ENCODE measurements around the gene UPK1B. TPM values are rescaled to one million over a fixed set of nuclear protein-coding genes. Genes with fewer than 3 reads are reported as not detected.

The UPK1B gene
- total RNA-seq, 1 donor from 2014 or later, result 0.11 TPM

DNA sequence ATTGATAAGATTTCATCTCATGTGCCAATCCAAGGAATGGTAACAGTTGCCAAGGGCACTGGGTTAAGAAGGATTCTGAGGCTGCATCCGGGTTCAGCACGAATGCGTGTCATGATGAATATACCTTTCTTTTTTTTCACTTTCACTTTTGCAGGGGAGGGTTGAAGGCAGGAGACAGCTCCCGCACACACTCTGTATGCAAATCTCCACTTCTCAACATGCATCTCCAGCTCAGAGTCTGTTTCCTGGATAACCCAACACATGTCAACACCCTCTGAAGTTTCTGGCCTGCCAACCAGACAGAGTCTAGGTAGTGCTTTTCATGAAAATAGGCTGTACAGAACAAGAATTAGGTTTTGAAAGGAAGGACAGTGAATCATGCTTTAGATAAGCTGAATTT is 45.7 kb downstream of the UPK1B start:
- intact Hi-C loops (cut with DNase I), result no loop called here
- ATAC-seq (no peak), DNase-seq (ENCODE audit: missing footprints) (no peak)

DNA sequence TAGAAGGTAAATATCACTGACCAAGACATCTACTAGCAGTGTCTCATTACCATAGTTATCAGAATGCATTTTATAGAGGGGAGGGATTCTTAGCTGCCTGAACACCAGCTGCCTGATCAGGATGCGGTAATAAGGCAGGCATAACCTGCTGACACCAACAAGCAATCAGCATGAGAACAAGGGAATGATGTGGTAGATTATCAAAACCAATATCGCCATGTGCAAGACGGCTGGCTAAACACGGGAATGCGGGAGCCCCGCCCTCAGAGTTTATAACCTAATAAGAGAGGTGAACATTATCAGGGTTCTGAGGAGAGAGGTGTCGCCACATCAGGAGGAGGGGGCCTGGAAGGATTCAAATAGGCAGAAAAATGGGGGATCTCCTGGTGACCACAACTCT is 46.8 kb downstream of the UPK1B start:
- ATAC-seq, result no peak

DNA sequence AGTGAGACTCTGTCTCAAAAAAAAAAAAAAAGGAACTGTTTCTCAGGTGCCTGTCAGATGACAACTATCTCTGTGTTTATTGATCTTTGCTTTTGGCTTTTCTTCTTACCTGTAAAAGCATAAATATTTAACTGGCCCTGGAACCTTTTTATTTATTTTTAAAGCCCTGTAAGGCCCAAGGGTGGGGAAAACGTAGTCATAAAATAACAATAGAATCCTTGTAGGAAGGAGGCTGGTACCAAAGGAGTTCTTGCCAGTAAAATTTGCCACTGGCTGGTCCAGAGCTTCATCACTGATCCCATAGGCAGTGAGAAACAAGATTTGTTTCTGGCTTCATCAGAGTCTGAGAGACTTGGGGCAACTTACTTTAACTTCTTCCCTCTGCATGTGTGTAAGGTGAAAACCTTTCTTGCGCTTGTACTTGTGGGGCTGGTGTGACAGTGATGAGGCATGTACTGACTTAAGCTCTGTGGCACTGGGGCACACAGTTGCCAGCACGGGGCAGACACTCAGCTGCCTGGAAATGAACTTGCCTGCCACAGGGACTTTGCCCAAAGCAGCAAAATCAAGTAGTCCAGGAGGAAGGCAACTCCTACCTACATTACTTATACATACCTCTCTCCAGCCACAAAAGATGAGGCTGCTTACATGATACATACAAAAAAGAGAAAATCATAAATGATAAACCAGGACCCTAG is 47.7 kb downstream of the UPK1B start:
- no peak for DNase-seq (ENCODE audit: missing footprints)
- ATAC-seq, result no peak
- intact Hi-C loops (cut with DNase I), result no loop called here

More for the DNA sequence above, 46.8 kb downstream of the UPK1B start:
- intact Hi-C loops (cut with DNase I), result no loop called here
- no peak for DNase-seq (ENCODE audit: missing footprints)

DNA sequence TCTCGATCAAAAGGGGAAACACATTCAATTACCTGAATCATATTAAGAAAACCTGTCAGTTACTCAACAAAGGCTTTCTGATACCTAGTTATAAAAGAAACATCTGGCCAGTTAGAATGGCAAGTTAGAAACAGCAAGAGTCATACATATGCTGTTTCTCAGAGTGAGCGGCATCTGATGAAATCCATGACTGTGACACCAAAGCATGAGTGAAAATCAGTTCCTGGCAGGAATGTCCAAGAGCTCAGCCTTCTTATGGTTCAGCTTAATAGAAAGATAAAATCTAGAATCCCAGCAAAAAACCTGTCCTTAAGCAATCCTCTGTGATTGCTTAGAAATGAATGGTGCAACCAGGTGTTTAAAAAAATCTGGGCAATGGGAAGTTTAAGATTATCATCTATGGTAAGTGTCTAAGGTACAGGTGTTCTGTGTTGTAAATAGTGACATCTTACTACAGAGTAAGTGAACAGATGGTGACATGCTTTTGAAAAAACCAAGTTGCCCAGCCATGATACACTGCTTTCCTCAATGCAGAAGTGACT is 48.5 kb downstream of the UPK1B start:
- ATAC-seq, result no peak
- no peak for DNase-seq (ENCODE audit: missing footprints)
- intact Hi-C loops (cut with DNase I), result no loop called here

DNA sequence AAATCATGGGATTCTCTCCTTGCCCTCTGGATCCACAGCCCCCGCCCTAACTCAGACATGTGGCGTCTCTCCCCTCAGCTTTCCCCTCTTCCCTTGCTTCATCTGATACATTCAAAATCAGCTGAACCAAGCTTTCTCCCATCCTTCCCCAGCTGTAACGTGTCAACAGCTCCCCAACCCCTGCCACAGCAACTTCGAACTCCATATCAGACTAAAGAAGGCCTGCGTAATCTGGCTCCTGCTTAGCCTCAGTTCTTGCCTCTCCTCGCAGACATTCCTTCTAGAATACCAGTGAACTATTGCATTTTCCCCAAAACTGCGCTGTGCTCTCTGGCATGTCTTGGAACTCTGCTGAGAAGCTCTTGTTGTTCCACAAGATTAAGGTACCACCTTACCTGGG is 49.0 kb downstream of the UPK1B start:
- no peak for DNase-seq (ENCODE audit: missing footprints)
- no peak for ATAC-seq
- intact Hi-C loops (cut with DNase I), result no loop called here

DNA sequence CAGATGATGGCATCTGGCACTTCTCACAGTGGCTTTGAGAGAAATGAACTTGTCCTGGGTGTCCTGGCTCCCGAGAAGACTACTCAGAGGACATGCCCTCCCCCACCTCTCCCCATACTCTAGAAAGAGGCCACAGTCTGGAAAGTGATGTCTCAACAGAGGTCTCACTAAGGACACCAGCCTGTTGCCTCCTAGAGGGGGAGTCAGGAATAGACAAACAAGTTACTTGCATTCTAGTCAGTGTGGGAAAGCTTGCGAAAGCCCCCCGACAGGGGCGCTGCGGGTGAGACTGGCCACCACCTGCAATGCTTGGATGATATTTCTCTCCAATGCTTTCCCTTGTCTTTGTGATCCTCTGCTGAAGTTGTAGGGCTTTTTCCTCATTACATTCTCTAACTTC is 50.1 kb downstream of the UPK1B start:
- ATAC-seq, result no peak
- DNase-seq (ENCODE audit: missing footprints), result no peak
- intact Hi-C loops (cut with DNase I), result no loop called here

DNA sequence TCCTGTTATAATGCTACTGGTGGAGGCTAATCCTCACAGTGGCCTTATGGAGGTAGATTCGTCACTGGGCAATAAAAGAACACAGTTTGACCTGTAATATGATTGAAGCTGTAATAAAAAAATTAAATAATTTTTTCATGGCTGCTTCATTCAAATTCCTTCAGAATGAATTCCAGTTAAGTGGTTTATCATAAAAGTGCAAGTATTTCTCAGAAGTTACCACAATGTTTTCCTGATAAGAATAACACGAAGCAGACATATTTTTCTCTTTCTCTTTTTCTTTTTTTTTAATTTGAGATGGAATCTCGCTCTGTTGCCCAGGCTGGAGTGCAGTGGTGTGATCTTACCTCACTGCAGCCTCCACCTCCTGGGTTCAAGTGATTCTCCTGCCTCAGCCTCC is 51.7 kb downstream of the UPK1B start:
- ATAC-seq (no peak), DNase-seq (ENCODE audit: missing footprints) (no peak)
- intact Hi-C loops (cut with DNase I), result no loop called here

DNA sequence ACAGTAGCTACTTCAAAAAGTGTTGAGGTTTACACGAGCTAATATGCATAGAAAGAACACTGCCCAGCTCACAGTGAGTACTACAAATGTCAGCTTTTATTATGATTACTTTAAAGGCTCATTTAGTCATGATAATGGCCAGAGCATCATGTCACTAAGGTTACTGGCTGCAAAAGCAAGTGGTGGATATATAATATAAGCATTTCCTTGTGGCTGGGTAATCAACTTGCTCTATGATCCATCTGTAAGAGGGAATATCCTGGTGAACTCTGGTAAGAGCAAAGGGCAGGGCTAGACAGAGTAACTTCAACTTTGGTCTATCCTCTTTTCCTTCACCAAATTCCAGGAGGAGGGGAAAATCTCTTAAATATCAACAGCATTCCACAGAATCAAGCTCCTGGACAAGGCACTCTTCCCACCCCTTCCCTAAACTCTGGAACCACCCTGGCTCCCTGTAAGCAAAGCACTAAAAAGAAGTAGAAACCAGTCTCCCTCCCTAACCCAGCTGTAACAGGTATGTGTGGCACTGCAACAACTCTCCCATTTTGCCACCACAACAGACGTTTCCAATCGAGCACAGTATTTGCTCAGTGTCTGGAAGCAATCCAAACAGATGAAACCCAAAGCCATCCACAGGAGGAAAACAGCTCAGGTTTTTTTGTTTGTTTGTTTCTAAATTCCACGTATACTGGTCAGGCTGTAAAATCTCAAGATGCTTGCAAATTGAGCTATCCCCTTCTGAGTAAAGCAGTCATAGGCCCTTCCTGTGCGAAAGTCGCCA is 53.9 kb downstream of the UPK1B start:
- ATAC-seq, result no peak
- DNase-seq (ENCODE audit: missing footprints), result no peak
- intact Hi-C loops (cut with DNase I), result no loop called here

DNA sequence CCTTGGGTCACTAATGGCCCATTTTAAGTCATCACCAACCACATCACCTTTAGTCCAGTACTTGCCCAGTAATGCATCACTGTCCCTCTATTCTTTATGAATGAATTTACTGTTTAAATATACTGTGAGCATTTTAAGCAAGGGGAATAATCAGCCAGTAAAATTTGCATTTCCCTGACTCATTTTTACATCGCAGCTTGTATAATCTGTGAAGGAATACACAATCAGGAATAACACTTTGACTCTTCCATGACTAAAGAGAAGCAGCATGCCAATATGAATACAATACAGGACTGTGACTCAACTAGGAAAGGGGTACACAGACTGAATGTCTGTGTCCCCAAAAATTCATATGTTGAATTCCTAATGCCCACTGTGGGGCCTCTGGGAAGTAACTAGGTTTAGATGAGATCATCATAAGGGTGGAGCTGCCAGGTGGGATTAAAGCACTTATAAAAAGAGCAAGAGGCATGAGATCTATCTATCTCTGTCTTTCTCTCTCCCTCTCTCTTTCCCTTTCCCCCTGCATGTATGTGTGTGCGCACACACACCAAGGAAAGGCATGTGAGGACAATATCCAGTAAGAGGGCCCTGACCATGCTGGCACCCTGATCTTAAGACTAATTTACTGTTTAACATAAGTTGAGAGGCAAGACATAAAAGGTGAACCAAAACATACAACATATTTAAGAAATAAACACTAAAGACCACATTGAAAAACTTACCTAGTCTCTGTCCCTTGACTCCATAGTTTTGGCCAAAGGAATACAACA is 55.2 kb downstream of the UPK1B start:
- intact Hi-C loops (cut with DNase I), result no loop called here
- DNase-seq (ENCODE audit: missing footprints) (no peak), ATAC-seq (no peak)

DNA sequence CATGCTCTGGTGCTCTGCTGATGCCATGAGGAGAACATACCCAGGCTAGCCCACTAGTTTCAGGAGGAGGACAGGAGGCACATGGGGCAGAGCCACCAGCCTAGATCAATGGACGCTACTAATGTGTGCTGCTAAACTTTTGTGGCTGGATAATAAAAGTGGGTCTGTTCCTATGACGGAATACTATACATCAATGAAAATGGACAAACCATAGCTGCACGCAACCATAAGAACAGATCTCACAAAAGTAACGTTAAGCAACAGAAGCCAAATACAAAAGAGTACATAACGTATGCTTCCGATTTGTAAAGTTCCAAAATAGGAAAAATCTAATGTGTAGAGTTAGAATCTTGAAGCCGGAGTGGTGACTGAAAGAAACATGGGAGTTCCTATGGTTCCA is 55.8 kb downstream of the UPK1B start:
- intact Hi-C loops (cut with DNase I), result no loop called here
- no peak for DNase-seq (ENCODE audit: missing footprints)
- ATAC-seq, result no peak

DNA sequence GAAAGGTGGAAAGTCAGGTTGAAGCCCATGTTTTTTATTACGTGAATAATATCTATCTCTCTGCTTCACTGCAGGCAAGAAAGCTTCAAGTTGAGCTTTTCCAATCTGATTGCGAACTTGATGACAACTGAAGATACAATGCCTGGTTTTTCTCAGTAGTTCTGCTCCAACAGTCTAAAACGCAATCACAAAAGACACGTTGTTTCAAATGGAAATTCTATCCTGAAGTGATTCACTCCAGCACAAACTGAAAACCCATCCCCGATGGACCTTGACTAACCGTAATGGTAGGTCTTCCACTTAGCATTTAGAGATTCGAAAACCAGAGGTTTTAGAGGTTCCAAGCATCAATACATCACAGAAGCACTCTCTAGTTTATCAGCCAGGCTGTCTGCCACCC is 56.7 kb downstream of the UPK1B start:
- DNase-seq (ENCODE audit: missing footprints), result no peak

DNA sequence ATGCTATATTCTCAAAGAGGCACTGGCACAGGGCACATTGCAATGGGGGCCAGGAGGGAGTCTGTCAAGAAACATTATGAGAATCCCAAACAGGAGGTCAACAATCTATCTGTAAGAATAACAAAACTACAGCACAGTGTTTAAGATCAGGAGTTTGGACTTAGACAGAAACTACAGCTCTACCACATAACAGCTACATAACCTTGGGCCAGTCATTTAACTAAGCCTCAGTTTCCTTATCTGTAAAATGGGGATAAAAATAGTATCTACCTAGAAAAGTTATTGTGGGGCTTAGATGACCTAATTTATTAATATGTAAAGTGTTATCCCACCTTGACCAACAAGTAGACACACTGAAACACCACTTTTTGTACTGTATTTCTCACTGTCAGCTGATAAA is 57.3 kb downstream of the UPK1B start:
- no peak for ATAC-seq
- intact Hi-C loops (cut with DNase I), result loop anchor here (10.0 kb wide), 1 partner anchor 346 kb away; no protein-coding TSS in a partner anchor

More for the DNA sequence above, 56.7 kb downstream of the UPK1B start:
- intact Hi-C loops (cut with DNase I), result loop anchor here (10.0 kb wide), 1 partner anchor 345 kb away; no protein-coding TSS in a partner anchor
- ATAC-seq, result no peak

DNA sequence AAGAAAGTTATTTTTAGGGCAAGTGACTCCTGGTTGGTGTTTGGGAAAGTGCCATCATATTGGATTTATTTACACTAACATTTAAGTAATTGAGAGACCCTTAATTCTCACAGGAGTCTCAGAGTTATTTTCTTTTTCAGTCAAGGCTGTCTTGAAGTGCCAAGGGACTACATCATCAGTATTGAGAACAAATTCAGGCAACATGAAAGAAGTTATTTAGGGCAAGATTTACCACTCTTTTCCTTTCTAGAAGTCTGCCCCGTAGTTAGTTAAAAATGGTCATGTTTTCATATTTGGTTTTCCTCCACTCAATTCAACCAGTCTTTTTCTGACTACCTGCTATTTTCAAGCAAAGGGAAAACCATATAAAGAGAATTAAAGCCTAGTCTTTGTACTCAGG is 61.2 kb downstream of the UPK1B start:
- intact Hi-C loops (cut with DNase I), result loop anchor here (10.0 kb wide), 1 partner anchor 350 kb away; no protein-coding TSS in a partner anchor
- ATAC-seq (no peak), DNase-seq (ENCODE audit: missing footprints) (no peak)

More for the DNA sequence above, 57.3 kb downstream of the UPK1B start:
- no peak for DNase-seq (ENCODE audit: missing footprints)

DNA sequence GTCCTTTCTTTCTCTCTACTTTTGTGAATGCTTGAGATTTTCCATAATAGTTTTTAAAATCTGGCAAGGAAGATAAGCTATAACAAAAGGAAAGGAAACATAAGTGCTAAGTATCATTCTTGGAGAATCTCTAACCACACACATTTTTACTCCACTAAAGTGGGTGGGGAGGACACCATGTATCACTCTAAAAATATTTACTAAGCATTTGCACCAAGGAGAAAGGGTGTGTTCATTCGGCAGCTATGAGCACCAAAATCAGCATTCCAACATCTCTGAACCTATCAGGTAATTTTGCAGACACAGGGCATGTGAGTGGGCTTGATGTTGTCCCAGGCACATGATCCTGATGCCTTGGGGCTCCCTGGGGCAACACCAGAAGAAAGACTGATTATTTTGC is 61.8 kb downstream of the UPK1B start:
- no peak for DNase-seq (ENCODE audit: missing footprints)
- intact Hi-C loops (cut with DNase I), result loop anchor here (10.0 kb wide), 1 partner anchor 350 kb away; no protein-coding TSS in a partner anchor

DNA sequence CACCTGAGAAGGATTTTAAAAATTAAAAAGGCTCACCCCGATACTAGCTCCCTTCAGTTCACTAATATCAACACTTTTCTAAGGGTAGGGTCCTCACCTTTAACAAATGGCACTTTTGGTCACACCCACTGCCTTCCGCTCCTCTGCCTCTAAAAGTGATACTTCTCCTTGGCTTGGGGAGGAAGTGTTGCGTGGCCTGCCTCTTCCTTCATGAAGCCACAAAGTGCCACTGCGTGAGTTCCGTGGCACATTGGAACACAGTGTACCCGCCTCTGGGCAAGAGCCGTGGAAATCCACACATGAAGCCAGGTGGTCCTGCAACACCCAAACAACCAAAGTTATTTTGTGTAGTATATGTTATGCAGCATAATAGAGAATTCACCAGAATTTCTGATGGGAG is 63.4 kb downstream of the UPK1B start:
- ATAC-seq, result no peak
- intact Hi-C loops (cut with DNase I), result loop anchor here (10.0 kb wide), 1 partner anchor 352 kb away; no protein-coding TSS in a partner anchor
- DNase-seq (ENCODE audit: missing footprints), result peak; percentile 77

More for the DNA sequence above, 61.8 kb downstream of the UPK1B start:
- no peak for ATAC-seq

DNA sequence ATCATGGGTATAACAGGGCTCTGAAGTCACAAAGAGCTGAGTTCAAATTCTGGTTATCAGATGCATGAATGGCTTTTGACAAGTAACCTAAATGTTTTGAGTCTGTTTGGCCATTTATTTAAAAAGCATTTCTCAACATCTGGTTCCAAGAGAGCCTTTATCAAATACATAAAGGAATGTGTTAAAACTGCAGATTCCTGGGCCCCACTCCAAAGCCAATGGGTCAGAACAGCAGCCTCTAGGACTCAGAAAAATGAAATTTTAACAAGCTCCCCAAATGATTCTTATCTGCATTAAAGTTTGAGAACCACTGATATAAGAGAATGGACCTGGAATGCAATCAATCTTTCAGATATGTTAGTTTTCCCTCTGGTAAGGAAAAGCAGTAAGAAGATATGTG is 63.9 kb downstream of the UPK1B start:
- DNase-seq (ENCODE audit: missing footprints) (no peak), ATAC-seq (no peak)
- intact Hi-C loops (cut with DNase I), result loop anchor here (10.0 kb wide), 1 partner anchor 352 kb away; no protein-coding TSS in a partner anchor

DNA sequence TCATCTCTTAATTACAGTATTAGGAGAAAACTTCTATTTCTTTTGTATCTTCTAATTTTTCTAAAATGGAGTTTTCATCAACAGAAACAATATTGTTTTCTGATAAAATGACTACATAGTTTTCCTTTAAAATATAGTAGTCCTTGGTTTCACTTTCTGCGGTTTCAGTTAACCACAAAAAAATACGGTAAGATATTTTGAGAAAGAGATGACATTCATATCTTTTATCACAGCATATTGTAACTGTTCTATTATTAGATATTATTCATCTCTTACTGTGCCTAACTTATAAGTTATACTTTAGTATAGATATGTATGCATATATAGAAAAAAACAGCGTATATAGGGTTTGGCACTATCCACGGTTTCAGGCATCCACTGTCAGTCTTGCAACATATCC is 65.0 kb downstream of the UPK1B start:
- intact Hi-C loops (cut with DNase I), result loop anchor here (10.0 kb wide), 1 partner anchor 354 kb away; no protein-coding TSS in a partner anchor
- no peak for ATAC-seq
- no peak for DNase-seq (ENCODE audit: missing footprints)

DNA sequence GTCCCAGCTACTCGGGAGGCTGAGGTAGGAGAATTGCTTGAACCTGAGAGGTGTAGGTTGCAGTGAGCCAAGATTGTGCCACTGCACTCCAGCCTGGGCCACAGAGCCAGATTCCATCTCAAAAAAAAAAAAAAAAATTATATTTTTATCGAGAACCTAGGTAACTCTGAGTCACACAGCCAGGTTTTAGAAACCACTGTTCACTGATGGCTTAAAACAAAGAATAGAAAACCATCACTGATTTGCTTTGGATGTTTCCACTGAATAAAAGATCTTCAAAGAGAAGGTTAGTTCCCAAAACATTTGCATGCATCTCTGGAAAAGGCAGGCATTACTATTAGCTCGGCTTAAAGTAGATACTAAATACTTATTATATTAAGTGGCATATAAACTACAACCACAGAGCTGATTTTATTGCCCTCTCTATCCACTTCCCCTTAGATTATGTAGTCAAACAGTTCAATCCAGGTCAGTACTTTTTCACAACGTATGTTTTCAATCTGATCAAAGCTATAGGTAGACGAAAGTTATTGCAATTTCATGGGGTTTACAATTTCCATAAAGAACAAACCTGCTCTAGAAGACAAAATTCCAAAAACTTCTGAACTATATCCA is 65.9 kb downstream of the UPK1B start:
- intact Hi-C loops (cut with DNase I), result loop anchor here (10.0 kb wide), 1 partner anchor 355 kb away; no protein-coding TSS in a partner anchor
- ATAC-seq (no peak), DNase-seq (ENCODE audit: missing footprints) (no peak)

All from Right ventricle myocardium inferior (tissue), 1 donor.